Chondrocyte (in vitro differentiated cells): ENCODE measurements around the gene ARNT2. TPM values are rescaled to one million over a fixed set of nuclear protein-coding genes. Genes with fewer than 3 reads are reported as not detected.

ENCODE experiments used
- DNase-seq: peaks from one replicate; pipeline ENCODE4 v3.0.0; 2021; ENCODE audit warnings: mixed read lengths, low spot score
- H3K27ac Mint-ChIP-seq: one replicate; pipeline ENCODE4 v1.8.0; 2021; ENCODE audit warnings: mild to moderate bottlenecking, moderate library complexity, mixed read lengths; ENCODE audit not compliant: unreplicated experiment
- H3K27me3 Mint-ChIP-seq: 2 replicates; pipeline ENCODE4 v1.8.0; 2021; ENCODE audit warnings: low read depth, mixed read lengths
- H3K36me3 Mint-ChIP-seq: 2 replicates; pipeline ENCODE4 v1.8.0; 2021; ENCODE audit warnings: low read depth, mixed read lengths
- H3K4me1 Mint-ChIP-seq: 2 replicates; pipeline ENCODE4 v1.8.0; 2021; ENCODE audit warnings: low read depth, mild to moderate bottlenecking, mixed read lengths
- H3K4me3 Mint-ChIP-seq: one replicate; pipeline ENCODE4 v1.8.0; 2021; ENCODE audit warnings: mild to moderate bottlenecking, moderate library complexity, mixed read lengths; ENCODE audit not compliant: unreplicated experiment
- H3K9me3 Mint-ChIP-seq: 2 replicates; pipeline ENCODE4 v1.8.0; 2021; ENCODE audit warnings: low read depth, mixed read lengths
- CTCF ChIP-seq: fragments of 200-600 bp; sonication (generic); IDR thresholded peaks from 2 replicates; pipeline ENCODE4 v1.5.0; 2021; ENCODE audit warnings: antibody characterized with exemption, mild to moderate bottlenecking, moderate library complexity
- total RNA-seq: library from RNA; stranded (reverse); gene quantifications from 3 replicates; pipeline ENCODE4 v1.2.1, GENCODE V29; 2021

ARNT2 gene
- total RNA-seq, 1 donor from 2014 or later = 20.2 TPM

- no peaks in the 10 kb centered on the region for H3K9me3 Mint-ChIP-seq
- peaks cover 15% of the 10 kb centered on the region for H3K36me3 Mint-ChIP-seq
- H3K27me3 Mint-ChIP-seq = no peaks in the 10 kb centered on the region
- no peak for DNase-seq
- no peak overlapping the region for H3K4me3 Mint-ChIP-seq
- no peak for TF ChIP-seq CTCF
- peaks cover 60% of the 10 kb centered on the region for H3K4me1 Mint-ChIP-seq
- peak overlapping the region; percentile 82 for H3K27ac Mint-ChIP-seq
These were observed 146.7 kb downstream of the ARNT2 start for GRCh38 chr15:80550908-80551260.

- Mint-ChIP-seq H3K27me3 (no peaks in the 10 kb centered on the region), H3K4me1 (peaks cover 58% of the 10 kb centered on the region), H3K4me3 (no peak overlapping the region), H3K27ac (peak overlapping the region; percentile 50), H3K9me3 (no peaks in the 10 kb centered on the region), H3K36me3 (peaks cover 13% of the 10 kb centered on the region)
- TF ChIP-seq CTCF = no peak
- no peak for DNase-seq
These were observed 147.2 kb downstream of the ARNT2 start for GRCh38 chr15:80551348-80551747.

GRCh38 chr15:80554560-80554959 lies 150.4 kb downstream of the ARNT2 start:
- H3K4me3 Mint-ChIP-seq = no peak overlapping the region
- peaks cover 33% of the 10 kb centered on the region for H3K4me1 Mint-ChIP-seq
- H3K27me3 Mint-ChIP-seq = no peaks in the 10 kb centered on the region
- H3K9me3 Mint-ChIP-seq = no peaks in the 10 kb centered on the region
- no peak for TF ChIP-seq CTCF
- no peak for DNase-seq
- H3K27ac Mint-ChIP-seq = no peak overlapping the region
- H3K36me3 Mint-ChIP-seq = peaks cover 26% of the 10 kb centered on the region

GRCh38 chr15:80556694-80557367 lies 152.6 kb downstream of the ARNT2 start:
- DNase-seq = no peak
- no peaks in the 10 kb centered on the region for H3K9me3 Mint-ChIP-seq
- H3K4me1 Mint-ChIP-seq = peaks cover 27% of the 10 kb centered on the region
- no peak overlapping the region for H3K27ac Mint-ChIP-seq
- no peak overlapping the region for H3K4me3 Mint-ChIP-seq
- peaks cover 32% of the 10 kb centered on the region for H3K36me3 Mint-ChIP-seq
- no peak for TF ChIP-seq CTCF
- H3K27me3 Mint-ChIP-seq = no peaks in the 10 kb centered on the region

GRCh38 chr15:80557441-80558234 lies 153.5 kb downstream of the ARNT2 start:
- no peak for DNase-seq
- Mint-ChIP-seq H3K4me1 (peaks cover 30% of the 10 kb centered on the region), H3K9me3 (no peaks in the 10 kb centered on the region), H3K27ac (no peak overlapping the region), H3K4me3 (no peak overlapping the region), H3K27me3 (no peaks in the 10 kb centered on the region), H3K36me3 (peaks cover 29% of the 10 kb centered on the region)
- no peak for TF ChIP-seq CTCF
